HepG2 (cell line): Measurements from ENCODE around the gene EOLA1. TPM values are rescaled to one million over a fixed set of nuclear protein-coding genes. Genes with fewer than 3 reads are reported as not detected.

ENCODE experiments used
- ATAC-seq: fragments of 200-7000 bp; cut with Tn5 transposase; 3 replicates; pipeline ENCODE4 v1.9.1; 2020; ENCODE audit warnings: mild to moderate bottlenecking, moderate library complexity
- BruUV-seq: library from RNA; stranded (reverse); fragments of 400-500 nt; replicated peaks from 2 replicates; lab custom pipeline; 2021; lab: Mats Ljungman, UMichigan
- CTCF ChIA-PET: fragments of 300-600 bp; formaldehyde crosslinking; extraction: SDS; loops from one replicate; lab custom pipeline; 2021; ENCODE audit warnings: low total read pairs, inconsistent platforms, low intra/inter-chr PET ratio; lab: Yijun Ruan, JAX
- POLR2A ChIA-PET: fragments of 350-600 bp; sonication (Branson Sonifier 250); formaldehyde crosslinking; loops from one replicate; lab custom pipeline; 2020; ENCODE audit warnings: antibody characterized with exemption, inconsistent platforms; lab: Yijun Ruan, JAX
- DNase-seq: peaks from one replicate; pipeline ENCODE4 v3.0.0-alpha.2; 2015; ENCODE audit warnings: low spot score
- FAIRE-seq: peaks from 3 replicates; lab custom pipeline; 2011; peaks lifted over from hg19 to GRCh38; lab: Jason Lieb, UNC
- H2AFZ ChIP-seq: one replicate; pipeline ENCODE4 v1.6.1; 2011; ENCODE audit warnings: low read length, inconsistent platforms
- H3K27ac ChIP-seq: fragments of 300-600 bp; 3 replicates; pipeline ENCODE4 v1.8.0; 2011; ENCODE audit warnings: mixed run types, mild to moderate bottlenecking, mixed read lengths, low read length, inconsistent platforms; ENCODE audit not compliant: insufficient read depth; ENCODE audit errors: extremely low read length
- H3K27me3 ChIP-seq, 2 experiments: fragments of 200-600 bp in 1 of 2; 2 replicates in 1 of 2; 3 replicates in 1 of 2; pipeline versions ENCODE4 v1.6.0 to v1.8.0; 2011; ENCODE audit warnings: low read length in 2 of 2, mild to moderate bottlenecking in 2 of 2, moderate library complexity in 2 of 2, inconsistent platforms in 1 of 2; ENCODE audit not compliant: insufficient read depth in 2 of 2, control insufficient read depth in 1 of 2
- H3K36me3 ChIP-seq, 2 experiments: fragments of 200-600 bp in 1 of 2; replicated peaks in 1 of 2; 2 replicates in 1 of 2; 3 replicates in 1 of 2; pipeline versions ENCODE4 v1.5.1 to v1.8.0; 2011; ENCODE audit warnings: low read length in 2 of 2, inconsistent platforms in 1 of 2; ENCODE audit not compliant: insufficient read depth in 2 of 2, control insufficient read depth in 1 of 2
- H3K4me1 ChIP-seq: 2 replicates; pipeline ENCODE4 v1.5.1; 2012; ENCODE audit warnings: low read length, inconsistent platforms; ENCODE audit not compliant: insufficient read depth
- H3K4me2 ChIP-seq: 2 replicates; pipeline ENCODE4 v1.6.0; 2011; ENCODE audit warnings: low read depth, low read length, inconsistent platforms
- H3K4me3 ChIP-seq, 3 experiments: fragments of 200-600 bp in 1 of 3; sonication (generic), shearing (Covaris generic) in 1 of 3; replicated peaks in 1 of 3; 2 replicates each; pipeline ENCODE4 v1.5.1; 2011 to 2016; ENCODE audit warnings: low read length in 3 of 3, inconsistent platforms in 2 of 3, low read depth in 2 of 3, mild to moderate bottlenecking in 2 of 3, control low read depth in 1 of 3, mixed read lengths in 1 of 3; ENCODE audit not compliant: insufficient read depth in 1 of 3
- H3K79me2 ChIP-seq: one replicate; pipeline ENCODE4 v1.6.1; 2011; ENCODE audit warnings: low read length, inconsistent platforms; ENCODE audit not compliant: insufficient read depth
- H3K9ac ChIP-seq: 2 replicates; pipeline ENCODE4 v1.6.0; 2011; ENCODE audit warnings: mild to moderate bottlenecking, low read depth, low read length, inconsistent platforms; ENCODE audit not compliant: insufficient read depth
- H3K9me3 ChIP-seq: 2 replicates; pipeline ENCODE4 v1.5.1; 2012; ENCODE audit warnings: mild to moderate bottlenecking, low read length
- H4K20me1 ChIP-seq: 2 replicates; pipeline ENCODE4 v1.6.0; 2011; ENCODE audit warnings: inconsistent platforms, mild to moderate bottlenecking, low read length, moderate library complexity; ENCODE audit not compliant: insufficient read depth
- CTCF ChIP-seq: sonication (generic); formaldehyde crosslinking; IDR thresholded peaks from 2 replicates; pipeline ENCODE4 v1.5.0; 2020; ENCODE audit warnings: mild to moderate bottlenecking, missing genetic modification reagents, moderate library complexity
- LBX2 ChIP-seq: sonication (generic); formaldehyde crosslinking; IDR thresholded peaks from 2 replicates; pipeline ENCODE4 v1.5.0; 2020; ENCODE audit warnings: missing genetic modification reagents, mild to moderate bottlenecking, borderline replicate concordance
- POLR2A ChIP-seq, 2 experiments: IDR thresholded peaks; 2 replicates each; pipeline ENCODE4 v1.6.1; 2011; ENCODE audit warnings: low read depth in 2 of 2, low read length in 2 of 2, mild to moderate bottlenecking in 1 of 2, moderate library complexity in 1 of 2; ENCODE audit not compliant: insufficient read depth in 1 of 2
- RBM22 ChIP-seq: fragments of 200-400 bp; formaldehyde crosslinking; optimal IDR thresholded peaks from 2 replicates; pipeline ENCODE3; 2017; ENCODE audit warnings: mild to moderate bottlenecking, low read length, moderate library complexity
- SMARCE1 ChIP-seq: fragments of 450-650 bp; IDR thresholded peaks from 2 replicates; pipeline ENCODE4 v1.6.1; 2017; ENCODE audit warnings: borderline replicate concordance
- SMC3 ChIP-seq: IDR thresholded peaks from 2 replicates; pipeline ENCODE4 v1.6.1; 2011; ENCODE audit warnings: low read length, improper control_type of control experiment
- STAG1 ChIP-seq: sonication (generic); formaldehyde crosslinking; IDR thresholded peaks from 2 replicates; pipeline ENCODE4 v1.4.0; 2020; ENCODE audit warnings: missing genetic modification reagents
- TIGD3 ChIP-seq: sonication (generic); formaldehyde crosslinking; IDR thresholded peaks from 2 replicates; pipeline ENCODE4 v1.5.1; 2020; ENCODE audit warnings: mild to moderate bottlenecking, missing genetic modification reagents, borderline replicate concordance
- ZC3H13 ChIP-seq: sonication (generic); formaldehyde crosslinking; IDR thresholded peaks from 2 replicates; pipeline ENCODE4 v1.8.1; 2023; ENCODE audit warnings: mild to moderate bottlenecking, missing genetic modification reagents, moderate library complexity
- ZNF121 ChIP-seq: sonication (generic); formaldehyde crosslinking; IDR thresholded peaks from 2 replicates; pipeline ENCODE4 v1.5.0; 2020; ENCODE audit warnings: mild to moderate bottlenecking, missing genetic modification reagents
- WGBS: methylation state at CpG from one replicate; pipeline ENCODE4 v1.1.6; 2017; ENCODE audit warnings: low lambda C conversion rate; 5-methylcytosine and 5-hydroxymethylcytosine counted together
- in situ Hi-C: cut with HindIII; loops from 2 replicates; pipeline ENCODE4 v1.10.0; 2017; ENCODE audit warnings: low pct_unique_long_range_greater_than_20kb; ENCODE audit not compliant: extremely low pct_ligation_motif_present
- intact Hi-C: fragments of 100-400 bp; cut with micrococcal nuclease; formaldehyde crosslinking; loops from one replicate; pipeline ENCODE4 v1.10.0; 2022; ENCODE audit not compliant: unreplicated experiment
- polyA plus RNA-seq, 8 experiments: library from polyadenylated mRNA; depleted of rRNA in 3 of 8; stranded (reverse) in 7 of 8; unstranded in 1 of 8; fragments of >200 nt; fragmentation: Illumina TruSeq in 4 of 8; extraction: Trizol in 4 of 8; gene quantifications; 2 replicates each; pipeline versions ENCODE4 v1.2.1 to v1.2.3, GENCODE V29; 2011 to 2016; ENCODE audit warnings: low read depth in 4 of 8, missing spikeins in 1 of 8, mixed read lengths in 1 of 8; ENCODE audit not compliant: insufficient read depth in 1 of 8
- total RNA-seq, 5 experiments: library from RNA; depleted of rRNA; stranded (reverse); fragments of >200 nt; fragmentation: Illumina TruSeq; extraction: Trizol; gene quantifications; 2 replicates each; pipeline ENCODE4 v1.2.3, GENCODE V29; 2016; ENCODE audit warnings: low read depth in 1 of 5

EOLA1 gene
- total and polyA plus RNA-seq, 2 of the 13 experiments (the other 11 are each of a cell fraction or from before 2014, with no cell fraction given), result 6.5 to 9.6 TPM

GRCh38 chrX:149527705-149528104 is 13.1 kb upstream of the EOLA1 start:
- peak; percentile 97 for FAIRE-seq
- H2AFZ ChIP-seq, result no peak overlapping the region

More at GRCh38 chrX:149527705-149528104, 13.1 kb upstream of the EOLA1 start:
- no peak overlapping the region for H3K9ac ChIP-seq
- H4K20me1 ChIP-seq, result no peaks in the 10 kb centered on the region
- ATAC-seq (peak; percentile 63), DNase-seq (peak; percentile 21)
- POLR2A ChIA-PET, result no interaction called here
- WGBS, result 58% methylated on average over 1 of the region's 1 CpG
- intact Hi-C loops (no loop called here), in situ Hi-C loops (no loop called here)
- no TSS peak for BruUV-seq
- H3K4me3 ChIP-seq, result no peak overlapping the region
- H3K27me3 ChIP-seq, result no peaks in the 10 kb centered on the region
- no peak for TF ChIP-seq POLR2A (IDR thresholded peaks at IDR 0.05; ENCODE audit: insufficient read depth in 1 of 2, low read depth in 2 of 2, low read length in 2 of 2)
- TF ChIP-seq RBM22, result no peak
- no peak for TF ChIP-seq LBX2 (CRISPR knock-in tag)
- peak; percentile 39 for TF ChIP-seq CTCF
- TF ChIP-seq STAG1, result peak; percentile 30
- peak; percentile 71; the same call in 1 of the 2 replicates for TF ChIP-seq ZNF121 (CRISPR knock-in tag)
- TF ChIP-seq TIGD3 (CRISPR knock-in tag), result no peak
- TF ChIP-seq ZC3H13 (CRISPR knock-in tag), result no peak
- peak; percentile 26; the same call in 1 of the 2 replicates for TF ChIP-seq SMC3
- no peak for TF ChIP-seq SMARCE1
- no peak overlapping the region for H3K27ac ChIP-seq
- H3K9me3 ChIP-seq, result no peaks in the 10 kb centered on the region
- CTCF ChIA-PET, result no interaction called here
- no peaks in the 10 kb centered on the region for H3K79me2 ChIP-seq
- H3K36me3 ChIP-seq, result no peaks in the 10 kb centered on the region
- H3K4me1 ChIP-seq, result peaks cover 6% of the 10 kb centered on the region
- H3K4me2 ChIP-seq, result no peak overlapping the region
